ENCODE measurements around the gene CNN2.

DNA sequence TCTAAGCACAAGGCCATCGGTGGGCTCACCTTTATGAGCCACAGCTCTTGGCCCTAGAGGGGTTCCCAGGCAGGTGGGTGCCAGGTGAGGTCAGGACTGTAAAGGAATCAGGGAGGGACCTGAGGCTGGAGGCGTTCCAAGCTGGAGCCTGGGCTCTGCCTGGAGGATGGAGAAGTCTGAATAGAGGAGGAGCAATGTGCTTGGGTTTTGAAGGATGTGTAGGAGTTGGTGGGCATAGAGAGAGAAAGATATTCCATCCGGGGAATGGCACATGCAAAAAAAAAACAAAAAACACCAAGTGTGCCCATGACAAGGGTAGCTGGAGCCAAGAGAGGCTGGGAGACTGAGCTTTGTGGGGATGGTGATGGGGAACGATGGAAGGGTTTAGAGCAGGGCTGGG lies 23.8 kb upstream of the CNN2 start:
- TF ChIP-seq, protein P1, sequence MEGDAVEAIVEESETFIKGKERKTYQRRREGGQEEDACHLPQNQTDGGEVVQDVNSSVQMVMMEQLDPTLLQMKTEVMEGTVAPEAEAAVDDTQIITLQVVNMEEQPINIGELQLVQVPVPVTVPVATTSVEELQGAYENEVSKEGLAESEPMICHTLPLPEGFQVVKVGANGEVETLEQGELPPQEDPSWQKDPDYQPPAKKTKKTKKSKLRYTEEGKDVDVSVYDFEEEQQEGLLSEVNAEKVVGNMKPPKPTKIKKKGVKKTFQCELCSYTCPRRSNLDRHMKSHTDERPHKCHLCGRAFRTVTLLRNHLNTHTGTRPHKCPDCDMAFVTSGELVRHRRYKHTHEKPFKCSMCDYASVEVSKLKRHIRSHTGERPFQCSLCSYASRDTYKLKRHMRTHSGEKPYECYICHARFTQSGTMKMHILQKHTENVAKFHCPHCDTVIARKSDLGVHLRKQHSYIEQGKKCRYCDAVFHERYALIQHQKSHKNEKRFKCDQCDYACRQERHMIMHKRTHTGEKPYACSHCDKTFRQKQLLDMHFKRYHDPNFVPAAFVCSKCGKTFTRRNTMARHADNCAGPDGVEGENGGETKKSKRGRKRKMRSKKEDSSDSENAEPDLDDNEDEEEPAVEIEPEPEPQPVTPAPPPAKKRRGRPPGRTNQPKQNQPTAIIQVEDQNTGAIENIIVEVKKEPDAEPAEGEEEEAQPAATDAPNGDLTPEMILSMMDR (IDR thresholded peaks at IDR 0.05; ENCODE audit: insufficient read depth, low read length), result no peak
- no peak for TF ChIP-seq GABPA (IDR thresholded peaks at IDR 0.05; ENCODE audit: low read depth)
- TF ChIP-seq POLR2AphosphoS5 (IDR thresholded peaks at IDR 0.05; ENCODE audit: low read depth), result no peak

Data from HL-60 (cell line).